Measurements from ENCODE around the gene METTL26. TPM values are rescaled to one million over a fixed set of nuclear protein-coding genes. Genes with fewer than 3 reads are reported as not detected.

Gene METTL26
- total and polyA plus RNA-seq, 2 of the 8 experiments (the other 6 are each of a cell fraction or from before 2014, with no cell fraction given): 100 to 186 TPM

GRCh38 chr16:603933-604332 is 32.2 kb downstream of the METTL26 start:
- no peak overlapping the region for H3K4me3 ChIP-seq (ENCODE audit: extremely low read depth in 1 of 4, insufficient read depth in 2 of 4, low read depth in 3 of 4, low read length in 4 of 4)
- no peak overlapping the region for H2AFZ ChIP-seq (ENCODE audit: low read length)
- H2BK120ac ChIP-seq (replicated peaks; ENCODE audit: low read depth, low read length): no peak overlapping the region
- peaks cover 2 to 3% of the 10 kb centered on the region in 2 experiments; a peak in 2 of 4 replicates for H3K79me2 ChIP-seq (ENCODE audit: control insufficient read depth in 1 of 2, insufficient read depth in 2 of 2, low read length in 2 of 2)
- no peak overlapping the region for H2BK5ac ChIP-seq (ENCODE audit: low read depth, low read length)
- H3K4me2 ChIP-seq (ENCODE audit: insufficient read depth in 1 of 2, low read depth in 2 of 2, low read length in 2 of 2): no peak overlapping the region
- H4K20me1 ChIP-seq (replicated peaks in 1 of 2; ENCODE audit: control insufficient read depth in 1 of 2, insufficient read depth in 2 of 2, low read length in 2 of 2): peaks cover 4 to 6% of the 10 kb centered on the region in 2 experiments
- no peak for FAIRE-seq
- no peak overlapping the region for H3K56ac ChIP-seq (replicated peaks; ENCODE audit: insufficient read length, low read depth, low read length)
- no peak overlapping the region for H4K8ac ChIP-seq (ENCODE audit: extremely low read depth, insufficient read depth, low read length)
- CTCF ChIA-PET (ENCODE audit: partially characterized antibody): interaction anchor here (1.2 to 1.6 kb wide), 2 partner anchors 11 to 14 kb away, joined by 4 read pairs; no protein-coding TSS in a partner anchor
- no peak overlapping the region for H3K14ac ChIP-seq (ENCODE audit: insufficient read length)
- TF ChIP-seq NRF1 (IDR thresholded peaks at IDR 0.05; ENCODE audit: low read depth, low read length): no peak
- no peak for TF ChIP-seq PHF8 (conservative IDR thresholded peaks at IDR 0.05; ENCODE audit: low read depth, low read length)
- TF ChIP-seq KDM5A (IDR thresholded peaks at IDR 0.05; ENCODE audit: low read length): no peak
- TF ChIP-seq RAD21 (IDR thresholded peaks at IDR 0.05 in 1 of 2, conservative IDR thresholded peaks at IDR 0.05 in 1 of 2; ENCODE audit: low read depth in 2 of 2, low read length in 2 of 2): no peak
- no peak for TF ChIP-seq BACH1 (IDR thresholded peaks at IDR 0.05; ENCODE audit: low read length)
- TF ChIP-seq SAP30 (IDR thresholded peaks at IDR 0.05; ENCODE audit: insufficient read depth, insufficient replicate concordance, low read length): no peak
- TF ChIP-seq CHD1 (IDR thresholded peaks at IDR 0.05; ENCODE audit: low read depth, low read length): no peak
- no peak for TF ChIP-seq RXRA (IDR thresholded peaks at IDR 0.05; ENCODE audit: insufficient read depth, low read depth, low read length)
- H2AK5ac ChIP-seq (ENCODE audit: low read depth, low read length): no peak overlapping the region
- peaks cover 7 to 13% of the 10 kb centered on the region in 2 experiments; a peak in 3 of 4 replicates for H3K9me3 ChIP-seq (ENCODE audit: insufficient read depth in 2 of 2, low read depth in 1 of 2, low read length in 1 of 2)
- POLR2A ChIA-PET (ENCODE audit: partially characterized antibody): no interaction called here
- H3K9ac ChIP-seq (replicated peaks in 1 of 4; ENCODE audit: extremely low read depth in 1 of 4, low read depth in 3 of 4, low read length in 3 of 4): no peak overlapping the region
- H3K27me3 ChIP-seq (replicated peaks in 1 of 4; ENCODE audit: control insufficient read depth in 3 of 4, extremely low read depth in 1 of 4, insufficient read depth in 3 of 4, low read length in 3 of 4): no peaks in the 10 kb centered on the region
- H2BK15ac ChIP-seq (ENCODE audit: low read length): no peak overlapping the region
- H3K23me2 ChIP-seq (ENCODE audit: low read depth, low read length): no peaks in the 10 kb centered on the region
- no peak overlapping the region for H3K18ac ChIP-seq (ENCODE audit: extremely low read depth, low read length)
- whole genome bisulfite sequencing, 2 experiments (ENCODE audit: extremely low coverage in 1 of 2, insufficient coverage in 1 of 2, insufficient read length in 1 of 2, insufficient replicate concordance in 2 of 2, low coverage in 1 of 2, low lambda C conversion rate in 2 of 2, missing lambda C conversion rate in 1 of 2): 86% methylated on average over 4 of the region's 5 CpGs; no CpG with 5 or more reads in 1 of the 2 experiments
- no peak overlapping the region for H3K4ac ChIP-seq (replicated peaks; ENCODE audit: insufficient read length, low read depth, low read length)
- no peak overlapping the region for H3K23ac ChIP-seq (ENCODE audit: insufficient read length)
- H3K27ac ChIP-seq (ENCODE audit: low read depth, low read length): no peak overlapping the region
- no peak overlapping the region for H2BK12ac ChIP-seq (ENCODE audit: low read depth, low read length)
- peaks cover 0 to 2% (median 0%) of the 10 kb centered on the region in 4 experiments; a peak in 2 of 7 replicates for H3K4me1 ChIP-seq (replicated peaks in 1 of 4; ENCODE audit: control insufficient read depth in 3 of 4, insufficient read depth in 4 of 4, low read length in 3 of 4)
- peaks cover 6% of the 10 kb centered on the region for H3K79me1 ChIP-seq (ENCODE audit: low read depth, low read length)
- DNase-seq (ENCODE audit: low read depth in 1 of 2, low spot score in 2 of 2): no peak
- H2BK20ac ChIP-seq (ENCODE audit: low read length): no peak overlapping the region
- H4K91ac ChIP-seq (replicated peaks; ENCODE audit: insufficient read length, low read length): no peak overlapping the region
- peaks cover 0 to 3% (median under 1%) of the 10 kb centered on the region in 4 experiments; a peak in 2 of 8 replicates for H3K36me3 ChIP-seq (ENCODE audit: control insufficient read depth in 2 of 4, insufficient read depth in 4 of 4, low read length in 3 of 4)
- H4K5ac ChIP-seq (ENCODE audit: insufficient read length, low read depth, low read length): no peak overlapping the region

Data from H1 (cell line).